Medulla oblongata (tissue), 1 donor: ENCODE measurements around the gene FOXB2.

ENCODE experiments used
- DNase-seq: peaks from one replicate; pipeline ENCODE4 v3.0.0-alpha.2; 2015; ENCODE audit errors: extremely low spot score

The FOXB2 gene

GRCh38 chr9:77063645-77064285 is 44.3 kb downstream of the FOXB2 start:
- no peak for DNase-seq

DNA sequence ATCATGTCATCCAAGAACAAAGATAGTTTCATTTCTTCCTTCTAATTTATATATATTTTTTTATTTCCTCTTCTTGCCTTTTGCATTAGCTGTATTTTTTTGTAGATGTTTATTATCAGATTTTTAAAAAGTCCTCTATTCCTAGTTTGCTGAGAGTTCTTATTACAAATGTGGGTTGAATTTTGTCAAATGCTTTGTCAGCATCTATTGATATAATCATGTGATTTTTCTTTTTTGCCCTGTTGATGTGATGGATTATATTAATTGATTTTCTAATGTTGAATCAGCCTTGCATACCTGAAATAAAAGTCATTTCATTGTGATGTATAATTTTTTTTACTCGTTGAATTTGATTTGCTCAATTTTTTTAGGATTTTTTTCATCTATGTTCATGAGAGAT is 46.9 kb downstream of the FOXB2 start:
- DNase-seq = no peak
